Measurements from ENCODE around the gene CARNS1.
"Not testable (repeated sequence)": the region's sequence is repeated elsewhere in the genome, so short reads cannot be mapped to it uniquely, and the experiment has no call there.

CARNS1 gene

DNA sequence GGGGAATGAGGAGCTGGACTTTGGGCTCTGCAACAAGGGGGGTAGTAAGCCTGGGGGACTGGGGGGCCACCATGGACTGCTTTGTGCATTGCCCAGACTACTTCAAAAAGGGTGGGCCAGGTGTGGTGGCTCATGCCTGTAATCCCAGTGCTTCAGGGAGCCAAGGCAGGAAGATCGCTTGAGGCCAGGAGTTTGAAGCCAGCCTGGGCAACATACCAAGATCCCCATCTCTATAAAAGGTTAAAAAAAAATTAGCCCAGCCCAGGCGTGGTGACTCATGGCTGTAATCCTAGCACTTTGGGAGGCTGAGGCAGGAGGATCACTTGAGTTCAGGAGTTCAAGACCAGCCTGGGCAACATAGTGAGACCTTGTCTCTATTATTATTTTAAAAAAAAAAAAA is 50.1 kb downstream of the CARNS1 start:
- not testable (repeated sequence) for DNase-seq (ENCODE audit: low read depth)

DNA sequence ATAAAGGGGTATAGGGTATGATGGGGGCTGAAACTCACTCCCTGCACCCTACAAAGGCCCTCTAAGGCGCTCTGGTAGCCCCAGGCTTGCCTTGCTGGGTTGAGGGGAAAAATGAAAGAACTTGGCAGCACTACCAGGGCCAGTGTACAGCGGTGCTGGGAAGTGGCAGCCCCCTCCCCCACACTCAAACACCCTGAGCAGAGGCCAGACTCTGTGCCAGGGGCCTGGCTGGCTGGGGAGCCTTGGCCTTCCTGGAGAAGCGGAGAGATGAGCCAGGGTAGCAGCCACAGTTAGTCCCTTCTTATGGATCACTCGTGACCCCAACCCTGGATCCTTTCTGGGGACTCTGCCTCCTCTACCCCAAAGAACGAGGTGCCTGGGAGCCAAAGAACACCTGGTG is 50.9 kb downstream of the CARNS1 start:
- no peak for DNase-seq (ENCODE audit: low read depth)

DNA sequence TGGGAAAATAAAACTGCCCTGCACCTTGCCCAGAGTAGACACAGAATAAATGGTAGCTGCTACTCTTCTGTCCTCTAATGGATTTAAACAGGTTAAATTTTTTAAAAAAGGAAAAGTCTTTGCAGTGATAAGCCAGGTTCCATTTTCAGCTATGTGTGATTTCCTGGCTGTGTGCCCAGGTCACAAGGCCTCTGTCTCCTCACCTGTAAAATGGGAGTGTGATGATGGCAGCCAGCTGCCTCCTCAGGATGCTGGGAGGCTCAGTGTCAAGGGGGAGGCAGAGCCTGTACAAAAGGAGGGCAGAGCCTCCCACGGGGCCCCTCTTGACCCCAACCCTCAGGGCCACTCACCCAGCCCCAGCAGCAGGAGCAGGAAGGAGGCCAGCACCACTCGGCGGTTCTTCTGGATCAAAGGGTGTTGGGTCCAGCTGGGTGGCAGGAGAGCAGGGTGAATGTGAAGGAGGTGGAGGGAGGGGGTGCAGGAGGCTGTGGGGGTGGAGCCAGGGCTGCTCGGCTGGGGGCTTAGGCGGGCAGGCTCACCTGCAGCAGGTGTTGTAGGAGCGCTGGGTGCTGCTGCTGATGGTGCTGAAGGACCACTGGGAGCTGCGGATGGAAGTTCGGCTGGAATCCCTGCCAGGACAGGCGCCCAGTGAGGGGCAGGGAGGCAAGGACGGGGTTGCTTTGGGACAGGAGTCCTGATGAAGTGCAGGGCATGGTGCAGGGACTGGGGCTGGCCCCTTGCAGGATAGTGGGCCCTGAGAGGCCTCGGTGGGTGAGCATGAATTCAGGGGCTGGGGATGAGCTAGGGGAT is 51.7 kb downstream of the CARNS1 start:
- no peak for DNase-seq (ENCODE audit: low read depth)

DNA sequence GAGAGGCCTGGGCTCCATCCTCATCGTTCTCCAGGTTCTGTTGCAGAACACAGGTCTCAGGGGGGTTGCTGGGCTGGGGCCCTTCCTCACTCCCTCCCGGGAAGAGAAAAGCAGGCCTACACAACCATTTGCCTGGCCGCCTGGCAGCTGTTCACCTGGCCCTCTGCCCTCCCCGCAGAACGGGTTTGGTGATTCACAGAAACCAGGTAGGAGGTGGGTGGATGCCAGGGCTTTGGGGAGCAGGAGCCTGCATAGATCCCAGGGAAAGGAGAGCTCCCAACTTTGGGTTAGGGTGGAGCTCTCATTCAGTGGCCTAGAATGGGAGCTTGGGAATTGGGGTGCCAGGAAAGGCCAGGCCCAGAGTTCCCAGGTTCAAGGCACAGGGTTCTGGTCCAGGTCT is 52.6 kb downstream of the CARNS1 start:
- no peak for DNase-seq (ENCODE audit: low read depth)

DNA sequence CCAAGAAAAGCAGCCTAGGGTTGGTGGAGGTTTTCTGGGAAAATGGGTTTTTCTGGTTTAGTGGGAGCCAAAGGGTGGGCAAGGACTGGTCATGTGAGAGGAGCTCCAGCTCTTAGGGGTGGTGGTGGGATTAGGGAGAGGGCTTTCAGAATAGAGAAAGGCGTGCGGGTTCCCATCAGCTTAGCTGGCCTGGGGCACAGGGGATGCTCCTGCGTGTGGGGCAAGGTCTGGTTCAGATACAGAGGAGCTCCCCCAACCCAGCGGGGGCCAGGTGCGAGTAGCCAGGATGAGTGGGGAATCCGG is 52.9 kb downstream of the CARNS1 start:
- no peak for DNase-seq (ENCODE audit: low read depth)

DNA sequence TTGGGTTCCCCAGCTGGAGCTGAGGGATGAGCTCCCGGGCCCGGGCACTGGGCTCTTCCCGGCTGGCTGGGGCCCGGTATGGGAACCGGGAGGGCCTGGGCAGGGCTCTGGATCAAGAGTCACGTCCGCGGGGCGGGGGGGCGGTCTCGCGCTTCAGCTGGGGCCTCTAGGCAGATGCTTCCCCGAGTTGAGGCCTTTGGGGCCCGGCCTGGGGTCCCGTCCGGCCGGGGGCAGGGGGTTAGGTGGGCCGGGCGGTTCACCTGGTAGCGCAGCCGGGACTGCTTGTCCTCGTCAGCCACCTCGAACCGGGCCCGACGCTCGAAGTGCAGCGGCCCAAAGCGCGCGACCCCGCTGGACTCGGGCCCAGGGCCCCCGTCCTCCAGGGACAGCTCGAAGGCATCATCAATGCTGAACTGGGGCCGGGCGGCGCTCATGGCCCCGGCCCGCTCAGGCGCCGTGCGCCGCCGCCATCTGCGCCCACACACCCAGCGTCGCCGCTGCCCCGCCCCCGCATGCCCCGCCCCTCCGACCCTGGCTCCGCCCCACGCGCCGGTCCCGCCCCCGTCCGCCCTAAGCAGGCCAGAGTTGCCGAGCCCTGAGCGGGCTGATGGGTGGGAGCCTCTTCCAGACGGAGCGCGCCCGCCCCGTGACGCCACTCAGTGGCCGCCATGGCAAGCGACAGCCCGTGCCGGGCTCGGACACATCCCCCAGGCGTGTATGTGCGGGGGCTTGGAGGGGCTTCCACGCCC is 53.5 kb downstream of the CARNS1 start, which contains the start of gene TMEM134:
Gene TMEM134 (minus strand): TSS at position 493 of the 749 bp plus-strand sequence. CDS start 59 bp downstream, at position 434.
- DNase-seq (ENCODE audit: low read depth) = peak; percentile 88

DNA sequence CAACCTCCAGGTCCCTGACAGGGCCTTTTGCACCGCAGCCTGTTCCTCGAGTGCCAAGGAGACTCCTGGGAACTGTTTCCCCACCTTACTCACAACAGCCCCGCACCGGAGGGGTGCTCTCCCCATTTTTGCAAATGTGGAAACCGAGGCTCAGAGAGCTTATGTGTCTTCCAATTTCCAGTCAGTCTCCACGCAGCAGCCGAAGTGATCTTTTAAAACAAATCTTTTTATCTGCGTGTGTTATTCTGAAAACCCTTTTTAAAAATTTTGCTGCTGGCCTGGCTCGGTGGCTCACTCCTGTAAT is 54.0 kb downstream of the CARNS1 start:
- DNase-seq (ENCODE audit: low read depth) = no peak

DNA sequence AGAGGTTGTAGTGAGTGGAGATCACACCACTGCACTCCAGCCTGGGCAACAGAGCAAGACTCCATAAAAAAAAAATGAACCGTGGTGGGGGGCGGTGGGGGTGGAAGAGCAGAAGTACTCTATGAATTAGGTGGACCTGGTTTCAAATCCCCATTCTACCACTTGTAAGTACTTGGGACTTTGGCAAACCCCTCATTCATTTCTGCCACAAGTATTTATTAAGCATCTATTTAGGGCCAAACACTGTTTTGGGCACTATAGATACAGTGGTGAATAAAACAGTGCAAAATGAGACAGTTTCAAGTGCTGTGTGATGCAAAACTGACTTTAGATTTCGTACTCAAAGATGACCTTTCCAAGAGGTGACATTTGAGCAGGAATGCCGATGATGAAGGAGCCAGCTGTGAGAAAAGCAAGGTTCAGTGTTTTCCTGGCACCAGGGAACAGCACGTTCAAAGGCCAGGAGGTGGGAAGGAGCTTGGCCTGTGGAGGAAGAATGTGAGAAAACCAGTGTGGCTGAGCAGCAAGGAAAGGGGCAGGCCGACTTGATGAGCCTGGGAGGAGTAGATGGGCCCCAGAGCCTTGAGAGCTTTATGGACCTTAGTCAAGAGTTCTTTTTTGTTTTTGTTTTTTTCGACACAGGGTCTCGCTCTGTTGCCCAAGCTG is 55.0 kb downstream of the CARNS1 start:
- DNase-seq (ENCODE audit: low read depth) = no peak

DNA sequence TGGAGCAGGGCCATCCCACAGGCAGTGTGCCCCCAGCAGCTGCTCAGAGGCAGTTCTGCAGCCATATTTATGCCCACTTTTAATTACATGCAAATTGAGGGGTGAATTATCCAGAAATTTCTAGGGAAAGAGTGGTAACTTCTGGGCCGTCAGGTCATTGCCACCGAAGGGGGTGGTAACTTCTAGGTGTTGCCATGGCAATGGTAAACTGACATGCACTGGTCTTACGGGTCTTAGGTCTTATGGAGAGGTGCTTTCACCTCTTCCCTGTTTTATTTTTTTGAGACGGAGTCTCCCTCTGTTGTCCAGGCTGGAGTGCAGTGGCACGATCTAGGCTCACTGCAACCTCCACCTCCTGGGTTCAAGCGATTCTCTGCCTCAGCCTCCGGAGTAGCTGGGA is 57.4 kb downstream of the CARNS1 start:
- no peak for DNase-seq (ENCODE audit: low read depth)
